ENCODE measurements around the gene ZNF892.

The ZNF892 gene

GRCh38 chr2:95207111-95207961 is at the start of gene ZNF892:
Gene ZNF892, plus strand, starts transcription at chr2:95207521. Its CDS starts 295 bp downstream, at chr2:95207816.
- peak; percentile 52 to 72 for DNase-seq (ENCODE audit: low read depth in 2 of 2)

- DNase-seq (ENCODE audit: low read depth in 2 of 2): no peak
These were observed 48.9 kb upstream of the ZNF892 start for GRCh38 chr2:95158441-95158840.

GRCh38 chr2:95158891-95159619 is 48.3 kb upstream of the ZNF892 start:
- no peak for DNase-seq (ENCODE audit: low read depth in 2 of 2)

GRCh38 chr2:95159690-95160449 is 47.5 kb upstream of the ZNF892 start, which contains the start of gene ZNF514:
Gene ZNF514, minus strand, starts transcription at chr2:95159848. Its CDS starts 6,595 bp downstream, at chr2:95153253.
- peak; percentile 38 to 78 for DNase-seq (ENCODE audit: low read depth in 2 of 2)

- DNase-seq (ENCODE audit: low read depth in 2 of 2): no peak
These were observed 42.3 kb upstream of the ZNF892 start for GRCh38 chr2:95165030-95165370.

GRCh38 chr2:95165371-95166064 is 41.8 kb upstream of the ZNF892 start, which contains the start of gene ZNF2:
Gene ZNF2, plus strand, starts transcription at chr2:95165809. Its CDS starts 10,418 bp downstream, at chr2:95176227.
- DNase-seq (ENCODE audit: low read depth in 2 of 2): peak; percentile 96 to 97

GRCh38 chr2:95166065-95166763 is 41.1 kb upstream of the ZNF892 start:
- DNase-seq (ENCODE audit: low read depth in 2 of 2): peak in 1 of 2 donors; percentile 3

GRCh38 chr2:95171902-95172301 is 35.4 kb upstream of the ZNF892 start:
- no peak for DNase-seq (ENCODE audit: low read depth in 2 of 2)

GRCh38 chr2:95174031-95174542 is 33.2 kb upstream of the ZNF892 start:
- no peak for DNase-seq (ENCODE audit: low read depth in 2 of 2)

GRCh38 chr2:95179451-95179850 is 27.9 kb upstream of the ZNF892 start:
- DNase-seq (ENCODE audit: low read depth in 2 of 2): no peak

- DNase-seq (ENCODE audit: low read depth in 2 of 2): no peak
These were observed 25.5 kb upstream of the ZNF892 start for GRCh38 chr2:95181774-95182173.

GRCh38 chr2:95185197-95185596 is 22.1 kb upstream of the ZNF892 start:
- no peak for DNase-seq (ENCODE audit: low read depth in 2 of 2)

GRCh38 chr2:95185973-95186372 is 21.3 kb upstream of the ZNF892 start:
- no peak for DNase-seq (ENCODE audit: low read depth in 2 of 2)

- peak in 1 of 2 donors; percentile 19 for DNase-seq (ENCODE audit: low read depth in 2 of 2)
These were observed 14.4 kb upstream of the ZNF892 start for GRCh38 chr2:95192956-95193355.

GRCh38 chr2:95203911-95204310 is 3.4 kb upstream of the ZNF892 start:
- DNase-seq (ENCODE audit: low read depth in 2 of 2): no peak

- DNase-seq (ENCODE audit: low read depth in 2 of 2): no peak
These were observed 2.9 kb upstream of the ZNF892 start for GRCh38 chr2:95204396-95204795.

- no peak for DNase-seq (ENCODE audit: low read depth in 2 of 2)
These were observed 1.2 kb upstream of the ZNF892 start for GRCh38 chr2:95206096-95206495.

- DNase-seq (ENCODE audit: low read depth in 2 of 2): no peak
These were observed 785 bp downstream of the ZNF892 start for GRCh38 chr2:95208106-95208505.

GRCh38 chr2:95215018-95215612 is 7.8 kb downstream of the ZNF892 start:
- no peak for DNase-seq (ENCODE audit: low read depth in 2 of 2)

GRCh38 chr2:95220449-95220848 is 13.1 kb downstream of the ZNF892 start:
- no peak for DNase-seq (ENCODE audit: low read depth in 2 of 2)

All from stimulated activated CD8-positive, alpha-beta memory T cell treated with anti-CD3 and anti-CD28 coated beads, Interleukin-7, amount 100 ng/mL, for 4 hours (primary cell).